ENCODE data around the gene ACTR10.

ACTR10 gene

GRCh38 chr14:58270628-58271027, 70.7 kb downstream of the ACTR10 start:
- Mint-ChIP-seq H3K4me1 (peaks cover under 1% of the 10 kb centered on the region), H3K27ac (peak overlapping the region in 2 of 3 experiments; percentile 16 to 22), H3K27me3 (ENCODE audit: low read depth) (no peaks in the 10 kb centered on the region), H3K9me3 (no peaks in the 10 kb centered on the region), H3K36me3 (ENCODE audit: low read depth) (peaks cover 74% of the 10 kb centered on the region), H3K4me3 (no peak overlapping the region)
- no peak for TF ChIP-seq CTCF (IDR thresholded peaks at IDR 0.05; ENCODE audit: unreplicated experiment in 3 of 3)

GRCh38 chr14:58272588-58273372, 72.8 kb downstream of the ACTR10 start:
- Mint-ChIP-seq H3K27ac (peak overlapping the region in 2 of 3 experiments; percentile 70 to 79), H3K4me3 (no peak overlapping the region), H3K9me3 (no peaks in the 10 kb centered on the region), H3K4me1 (peaks cover 6% of the 10 kb centered on the region), H3K36me3 (ENCODE audit: low read depth) (peaks cover 70% of the 10 kb centered on the region), H3K27me3 (ENCODE audit: low read depth) (no peaks in the 10 kb centered on the region)
- TF ChIP-seq CTCF (IDR thresholded peaks at IDR 0.05; ENCODE audit: unreplicated experiment in 3 of 3), result no peak

- H3K4me3 Mint-ChIP-seq, result no peak overlapping the region
- H3K36me3 Mint-ChIP-seq (ENCODE audit: low read depth), result peaks cover 73% of the 10 kb centered on the region
- no peaks in the 10 kb centered on the region for H3K9me3 Mint-ChIP-seq
- no peaks in the 10 kb centered on the region for H3K27me3 Mint-ChIP-seq (ENCODE audit: low read depth)
- TF ChIP-seq CTCF (IDR thresholded peaks at IDR 0.05; ENCODE audit: unreplicated experiment in 3 of 3), result no peak
- peak overlapping the region; percentile 29 to 87 (median 54) for H3K27ac Mint-ChIP-seq
- H3K4me1 Mint-ChIP-seq, result peaks cover 6% of the 10 kb centered on the region
These were observed 74.9 kb downstream of the ACTR10 start for GRCh38 chr14:58274881-58275280.

- TF ChIP-seq CTCF (IDR thresholded peaks at IDR 0.05; ENCODE audit: unreplicated experiment in 3 of 3), result no peak
- peaks cover 73% of the 10 kb centered on the region for H3K36me3 Mint-ChIP-seq (ENCODE audit: low read depth)
- H3K27me3 Mint-ChIP-seq (ENCODE audit: low read depth), result no peaks in the 10 kb centered on the region
- no peaks in the 10 kb centered on the region for H3K9me3 Mint-ChIP-seq
- H3K4me3 Mint-ChIP-seq, result no peak overlapping the region
- peaks cover 6% of the 10 kb centered on the region for H3K4me1 Mint-ChIP-seq
- H3K27ac Mint-ChIP-seq, result peak overlapping the region; percentile 4 to 54 (median 8)
These were observed 75.7 kb downstream of the ACTR10 start for GRCh38 chr14:58275527-58276190.

GRCh38 chr14:58276208-58276607, 76.3 kb downstream of the ACTR10 start:
- Mint-ChIP-seq H3K36me3 (ENCODE audit: low read depth) (peaks cover 73% of the 10 kb centered on the region), H3K9me3 (no peaks in the 10 kb centered on the region), H3K27ac (peak overlapping the region; percentile 4 to 54 (median 8)), H3K27me3 (ENCODE audit: low read depth) (no peaks in the 10 kb centered on the region), H3K4me1 (peaks cover 10% of the 10 kb centered on the region), H3K4me3 (no peak overlapping the region)
- no peak for TF ChIP-seq CTCF (IDR thresholded peaks at IDR 0.05; ENCODE audit: unreplicated experiment in 3 of 3)
